ENCODE data around the gene PIP4K2A.
"Not testable (repeated sequence)": the region's sequence is repeated elsewhere in the genome, so short reads cannot be mapped to it uniquely, and the experiment has no call there.

Gene PIP4K2A

GRCh38 chr10:22503315-22504088 is 210.9 kb downstream of the PIP4K2A start:
- no peak for DNase-seq

DNA sequence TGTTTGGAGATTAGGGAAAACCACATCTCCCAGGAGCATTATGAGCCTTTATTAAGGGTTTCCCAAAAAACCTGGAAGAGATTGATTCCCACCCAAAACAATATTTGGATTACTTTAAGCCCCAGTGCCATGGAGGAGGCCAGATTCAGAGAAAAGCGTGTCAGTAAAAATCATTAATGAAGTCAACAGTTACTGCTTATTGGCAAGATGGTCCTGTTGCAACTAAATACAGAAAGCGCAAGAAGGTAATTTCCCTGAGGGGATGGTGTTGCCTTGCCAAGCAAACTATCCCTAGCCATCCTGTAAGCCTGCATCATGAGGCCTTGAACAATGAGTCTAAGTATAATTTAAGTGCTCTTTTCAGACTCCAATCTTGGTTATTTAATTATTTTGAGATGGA is 212.5 kb downstream of the PIP4K2A start:
- no peak for DNase-seq

- DNase-seq, result no peak
Observed at GRCh38 chr10:22501413-22501812, 213.0 kb downstream of the PIP4K2A start.

- no peak for DNase-seq
Observed at GRCh38 chr10:22500656-22501340, 213.6 kb downstream of the PIP4K2A start.

DNA sequence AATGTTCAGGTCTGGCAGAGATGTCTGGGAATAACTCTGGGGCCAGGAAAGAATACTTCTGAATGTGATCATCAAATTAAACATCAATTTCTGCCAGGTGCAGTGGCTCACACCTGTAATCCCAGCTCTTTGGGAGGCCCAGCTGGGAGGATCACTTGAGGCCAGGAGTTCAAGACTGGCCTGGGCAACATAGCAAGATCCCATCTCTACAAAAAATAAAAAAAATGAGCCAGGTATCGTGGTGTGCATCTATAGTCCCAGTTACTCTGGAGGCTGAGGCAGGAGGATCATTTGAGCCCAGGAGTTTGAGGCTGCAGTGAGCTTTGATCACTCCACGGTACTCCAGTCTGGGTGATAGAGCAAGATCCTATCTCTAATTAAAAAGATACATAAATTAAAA is 214.4 kb downstream of the PIP4K2A start:
- DNase-seq, result not testable (repeated sequence)

DNA sequence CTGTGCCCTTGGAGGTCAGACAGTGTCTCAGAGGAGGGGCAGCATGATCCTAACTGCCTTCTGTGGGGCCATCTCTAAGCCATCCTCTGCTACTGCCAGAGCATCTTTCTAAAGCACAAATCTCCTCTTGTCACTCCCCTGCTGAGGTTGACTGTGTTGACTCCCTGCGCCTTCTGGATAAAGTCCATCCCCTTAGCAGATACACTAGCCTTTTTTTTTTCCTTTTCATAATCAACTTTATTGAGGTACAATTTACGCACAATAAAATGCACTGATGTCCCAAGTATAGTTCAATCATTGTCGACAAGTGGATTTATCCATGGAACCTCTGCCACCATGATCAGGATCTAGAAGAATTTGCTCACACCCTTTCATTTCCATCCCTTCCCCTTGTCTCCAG is 219.0 kb downstream of the PIP4K2A start:
- DNase-seq, result no peak

DNA sequence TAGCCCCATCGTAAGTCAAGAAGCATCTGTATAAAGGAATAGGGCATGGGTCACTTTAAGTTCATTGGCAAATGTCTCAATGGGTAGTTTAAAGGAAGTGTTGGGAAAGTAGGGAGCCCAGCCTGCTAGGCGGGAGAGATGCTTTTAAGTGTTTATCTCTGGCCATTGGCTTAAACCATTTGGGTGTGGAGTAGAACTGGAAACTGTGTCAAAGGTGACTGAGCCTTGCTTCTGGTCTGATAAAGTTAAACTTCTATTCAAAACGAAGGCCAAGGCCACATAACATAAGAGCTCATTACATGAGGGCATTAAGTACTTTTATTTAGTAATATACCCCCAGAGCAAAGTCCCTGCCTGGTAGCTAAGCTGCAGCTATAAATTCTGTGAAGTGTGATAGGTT is 220.4 kb downstream of the PIP4K2A start:
- DNase-seq, result no peak

GRCh38 chr10:22491931-22492615 is 222.3 kb downstream of the PIP4K2A start:
- DNase-seq, result no peak

DNA sequence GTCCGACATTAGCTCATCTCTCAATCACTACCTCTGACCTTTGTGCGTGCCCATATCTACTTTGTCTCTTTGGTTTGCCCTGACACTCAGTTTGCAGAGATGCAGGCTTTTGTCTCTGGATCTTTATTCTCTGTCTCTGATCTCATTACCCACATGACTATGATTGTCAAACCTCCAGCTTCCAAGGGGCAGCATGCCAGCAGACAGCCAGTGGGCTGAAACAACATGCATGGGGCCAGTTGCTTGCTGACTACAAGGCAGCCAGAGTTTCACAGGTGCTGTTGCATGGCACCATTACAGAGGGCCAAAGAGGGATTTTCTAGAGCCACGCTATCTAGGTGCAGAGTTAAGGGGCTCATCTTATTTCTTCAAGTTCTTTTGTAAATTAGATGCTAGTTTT is 222.9 kb downstream of the PIP4K2A start:
- DNase-seq, result no peak

DNA sequence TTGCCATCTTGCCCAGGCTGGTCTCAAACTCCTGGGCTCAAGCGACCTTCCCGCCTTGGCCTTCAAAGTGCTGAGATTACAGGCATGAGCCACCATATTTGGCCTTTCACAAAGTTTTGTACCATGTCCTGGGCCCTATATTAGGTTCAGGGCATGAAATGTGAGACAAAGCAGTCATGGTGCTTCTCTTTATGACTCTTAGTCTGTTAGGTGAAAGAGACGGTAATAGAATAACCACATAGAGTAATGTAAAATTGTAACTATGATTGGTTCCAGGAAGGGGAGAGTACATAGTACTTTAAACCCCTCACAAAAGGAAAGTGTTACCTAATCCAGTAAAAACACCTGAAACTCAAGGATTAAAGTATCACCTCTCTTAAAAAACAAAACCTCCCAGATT is 224.4 kb downstream of the PIP4K2A start:
- DNase-seq, result no peak

DNA sequence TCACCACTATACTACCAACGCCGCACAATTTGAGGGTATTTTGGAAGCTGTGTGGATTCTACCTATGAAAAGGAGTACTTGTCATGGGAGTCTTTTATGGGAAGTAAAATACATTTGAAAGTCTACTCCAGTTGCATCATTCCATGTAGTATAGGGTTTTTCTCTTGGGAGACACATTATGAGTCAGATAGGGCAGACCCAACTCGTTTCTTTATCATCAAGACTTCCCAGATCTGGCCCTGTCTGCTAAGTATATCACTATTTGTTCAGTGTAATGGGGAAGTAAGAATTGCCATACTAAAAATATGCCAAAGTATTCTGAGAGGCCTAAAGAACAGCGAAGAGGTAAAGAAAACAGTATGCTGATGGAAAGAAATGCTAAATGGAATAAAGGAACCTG is 224.9 kb downstream of the PIP4K2A start:
- no peak for DNase-seq

DNA sequence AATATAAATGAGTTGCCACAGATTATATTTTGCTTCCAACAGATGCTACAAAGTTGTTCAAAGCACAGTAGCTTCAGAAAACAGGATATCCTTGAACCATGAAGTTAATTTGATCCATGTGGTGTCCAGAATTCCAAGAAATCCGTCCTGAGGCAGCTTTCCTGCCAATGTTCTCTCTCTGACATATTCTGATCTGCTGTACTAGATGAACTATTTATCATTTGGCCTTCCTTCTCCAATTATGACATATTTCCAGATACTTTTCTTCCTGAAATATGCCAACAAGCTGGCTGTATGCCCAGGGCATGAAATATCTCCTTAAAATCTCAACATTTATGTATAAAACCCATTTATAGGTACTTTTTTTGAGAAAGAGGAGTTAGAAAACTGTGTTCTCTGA is 227.9 kb downstream of the PIP4K2A start:
- DNase-seq, result no peak
